ENCODE data around the gene FKBP1A. TPM values are rescaled to one million over a fixed set of nuclear protein-coding genes. Genes with fewer than 3 reads are reported as not detected.

The FKBP1A gene
- total RNA-seq, 1 donor from 2014 or later: 46.9 TPM

GRCh38 chr20:1388741-1389483 lies 3.9 kb downstream of the FKBP1A start:
- peaks cover 9% of the 10 kb centered on the region for H3K36me3 ChIP-seq (ENCODE audit: control insufficient read depth, insufficient read depth, low read length)
- no peak for TF ChIP-seq CTCF (IDR thresholded peaks at IDR 0.05; ENCODE audit: insufficient read depth, low read length, severe bottlenecking)
- DNase-seq (ENCODE audit: low read depth) (no peak), FAIRE-seq (no peak)
- H3K27me3 ChIP-seq (ENCODE audit: control insufficient read depth, insufficient read depth, low read length): no peaks in the 10 kb centered on the region
- no peak overlapping the region for H3K4me3 ChIP-seq (ENCODE audit: low read depth, low read length)

GRCh38 chr20:1388253-1388652 lies 4.6 kb downstream of the FKBP1A start:
- DNase-seq (ENCODE audit: low read depth): no peak

GRCh38 chr20:1386323-1386722 lies 6.5 kb downstream of the FKBP1A start:
- no peak for DNase-seq (ENCODE audit: low read depth)
- TF ChIP-seq CTCF (IDR thresholded peaks at IDR 0.05; ENCODE audit: insufficient read depth, low read length, severe bottlenecking): no peak
- Histone ChIP-seq H3K4me3 (ENCODE audit: low read depth, low read length) (no peak overlapping the region), H3K36me3 (ENCODE audit: control insufficient read depth, insufficient read depth, low read length) (peaks cover 9% of the 10 kb centered on the region), H3K27me3 (ENCODE audit: control insufficient read depth, insufficient read depth, low read length) (no peaks in the 10 kb centered on the region)
- peak; percentile 13 for FAIRE-seq

More at GRCh38 chr20:1388253-1388652, 4.6 kb downstream of the FKBP1A start:
- no peak for TF ChIP-seq CTCF (IDR thresholded peaks at IDR 0.05; ENCODE audit: insufficient read depth, low read length, severe bottlenecking)
- peak; percentile 66 for FAIRE-seq
- Histone ChIP-seq H3K27me3 (ENCODE audit: control insufficient read depth, insufficient read depth, low read length) (no peaks in the 10 kb centered on the region), H3K36me3 (ENCODE audit: control insufficient read depth, insufficient read depth, low read length) (peaks cover 9% of the 10 kb centered on the region), H3K4me3 (ENCODE audit: low read depth, low read length) (no peak overlapping the region)

- FAIRE-seq: no peak
- H3K27me3 ChIP-seq (ENCODE audit: control insufficient read depth, insufficient read depth, low read length): no peaks in the 10 kb centered on the region
- H3K4me3 ChIP-seq (ENCODE audit: low read depth, low read length): no peak overlapping the region
- no peak for TF ChIP-seq CTCF (IDR thresholded peaks at IDR 0.05; ENCODE audit: insufficient read depth, low read length, severe bottlenecking)
- H3K36me3 ChIP-seq (ENCODE audit: control insufficient read depth, insufficient read depth, low read length): peaks cover 1% of the 10 kb centered on the region
- DNase-seq (ENCODE audit: low read depth): no peak
Measured at GRCh38 chr20:1383623-1384404, 9.0 kb downstream of the FKBP1A start.

- peaks cover 1% of the 10 kb centered on the region for H3K36me3 ChIP-seq (ENCODE audit: control insufficient read depth, insufficient read depth, low read length)
- DNase-seq (ENCODE audit: low read depth): no peak
Measured at GRCh38 chr20:1382670-1383069, 10.2 kb downstream of the FKBP1A start.

More at GRCh38 chr20:1382670-1383069, 10.2 kb downstream of the FKBP1A start:
- TF ChIP-seq CTCF (IDR thresholded peaks at IDR 0.05; ENCODE audit: insufficient read depth, low read length, severe bottlenecking): no peak
- no peaks in the 10 kb centered on the region for H3K27me3 ChIP-seq (ENCODE audit: control insufficient read depth, insufficient read depth, low read length)
- no peak overlapping the region for H3K4me3 ChIP-seq (ENCODE audit: low read depth, low read length)
- FAIRE-seq: no peak

Data from bronchial epithelial cell (primary cell).